DMS153 treated with DMSO at 0.1 percent for 48 hours (cell line): ENCODE results near the gene DISP3.

ENCODE experiments used
- DNase-seq: peaks from one replicate; lab custom pipeline; 2025; ENCODE audit not compliant: unreplicated experiment; lab: John Stamatoyannopoulos, UW

The DISP3 gene

GRCh38 chr1:11538886-11539285, 59.9 kb downstream of the DISP3 start:
- no peak for DNase-seq

- DNase-seq = no peak
Observed at GRCh38 chr1:11539850-11540772, 61.2 kb downstream of the DISP3 start.

- DNase-seq = no peak
Observed at GRCh38 chr1:11540773-11541160, 61.8 kb downstream of the DISP3 start.

GRCh38 chr1:11541236-11541635, 62.3 kb downstream of the DISP3 start:
- DNase-seq = no peak

- peak; percentile 68 for DNase-seq
Observed at GRCh38 chr1:11541956-11542355, 63.0 kb downstream of the DISP3 start.

- DNase-seq = no peak
Observed at GRCh38 chr1:11543392-11543791, 64.4 kb downstream of the DISP3 start.

GRCh38 chr1:11543796-11544195, 64.8 kb downstream of the DISP3 start:
- no peak for DNase-seq

GRCh38 chr1:11546456-11546855, 67.5 kb downstream of the DISP3 start:
- DNase-seq = no peak

- no peak for DNase-seq
Observed at GRCh38 chr1:11550664-11551283, 71.8 kb downstream of the DISP3 start.

- DNase-seq = no peak
Observed at GRCh38 chr1:11558276-11558675, 79.3 kb downstream of the DISP3 start.

- DNase-seq = no peak
Observed at GRCh38 chr1:11558871-11559590, 80.1 kb downstream of the DISP3 start.

- DNase-seq = no peak
Observed at GRCh38 chr1:11559591-11559970, 80.6 kb downstream of the DISP3 start.

GRCh38 chr1:11560061-11560460, 81.1 kb downstream of the DISP3 start:
- no peak for DNase-seq

GRCh38 chr1:11561740-11562139, 82.8 kb downstream of the DISP3 start:
- DNase-seq = no peak

GRCh38 chr1:11562664-11563063, 83.7 kb downstream of the DISP3 start:
- DNase-seq = no peak

- DNase-seq = peak; percentile 93
Observed at GRCh38 chr1:11563560-11564069, 84.7 kb downstream of the DISP3 start.

GRCh38 chr1:11564237-11564636, 85.3 kb downstream of the DISP3 start:
- peak; percentile 31 for DNase-seq

GRCh38 chr1:11566042-11566850, 87.3 kb downstream of the DISP3 start:
- no peak for DNase-seq

GRCh38 chr1:11567244-11568065, 88.5 kb downstream of the DISP3 start:
- DNase-seq = no peak

GRCh38 chr1:11568687-11569086, 89.7 kb downstream of the DISP3 start:
- peak; percentile 37 for DNase-seq
